ENCODE data around the gene NUDT7.

GRCh38 chr16:77781091-77781490, 58.8 kb downstream of the NUDT7 start:
- no peak for TF ChIP-seq CTCF (IDR thresholded peaks at IDR 0.05)
- TF ChIP-seq ZFX (IDR thresholded peaks at IDR 0.05; ENCODE audit: borderline replicate concordance): no peak

All from 22Rv1 (cell line).